HG03575 (cell line): ENCODE data around the gene STARD8.
"Not testable (repeated sequence)": the region's sequence is repeated elsewhere in the genome, so short reads cannot be mapped to it uniquely, and the experiment has no call there.

Experiments
- ATAC-seq: cut with Tn5 transposase; IDR thresholded peaks from one replicate; pipeline ENCODE4 v1.9.1; 2021; ENCODE audit not compliant: unreplicated experiment, insufficient number of reproducible peaks, low FRiP score; ENCODE audit errors: extremely low read depth

The STARD8 gene

GRCh38 chrX:68652326-68653170, 5.1 kb downstream of the STARD8 start:
- ATAC-seq = no peak

- no peak for ATAC-seq
Measured at GRCh38 chrX:68654693-68655092, 7.2 kb downstream of the STARD8 start.

GRCh38 chrX:68656473-68656872, 9.0 kb downstream of the STARD8 start:
- ATAC-seq = not testable (repeated sequence)

- no peak for ATAC-seq
Measured at GRCh38 chrX:68658530-68658929, 11.1 kb downstream of the STARD8 start.

GRCh38 chrX:68659385-68659784, 11.9 kb downstream of the STARD8 start:
- ATAC-seq = no peak

- no peak for ATAC-seq
Measured at GRCh38 chrX:68659786-68660185, 12.3 kb downstream of the STARD8 start.

GRCh38 chrX:68660746-68661145, 13.3 kb downstream of the STARD8 start:
- ATAC-seq = no peak

- no peak for ATAC-seq
Measured at GRCh38 chrX:68665502-68665901, 18.0 kb downstream of the STARD8 start.

GRCh38 chrX:68666580-68666979, 19.1 kb downstream of the STARD8 start:
- no peak for ATAC-seq

- ATAC-seq = no peak
Measured at GRCh38 chrX:68669094-68669860, 21.8 kb downstream of the STARD8 start.

GRCh38 chrX:68669871-68670270, 22.4 kb downstream of the STARD8 start:
- no peak for ATAC-seq

GRCh38 chrX:68671221-68671620, 23.8 kb downstream of the STARD8 start:
- no peak for ATAC-seq

- ATAC-seq = no peak
Measured at GRCh38 chrX:68672581-68673318, 25.3 kb downstream of the STARD8 start.

- ATAC-seq = no peak
Measured at GRCh38 chrX:68675571-68675970, 28.1 kb downstream of the STARD8 start.

- no peak for ATAC-seq
Measured at GRCh38 chrX:68676335-68676734, 28.9 kb downstream of the STARD8 start.

GRCh38 chrX:68677998-68678397, 30.5 kb downstream of the STARD8 start:
- ATAC-seq = no peak

- ATAC-seq = no peak
Measured at GRCh38 chrX:68681443-68681941, 34.0 kb downstream of the STARD8 start.

- ATAC-seq = no peak
Measured at GRCh38 chrX:68682790-68683189, 35.3 kb downstream of the STARD8 start.

- ATAC-seq = no peak
Measured at GRCh38 chrX:68683580-68683979, 36.1 kb downstream of the STARD8 start.
